ENCODE data around the gene FHOD1. TPM values are rescaled to one million over a fixed set of nuclear protein-coding genes. Genes with fewer than 3 reads are reported as not detected.

The FHOD1 gene
- total RNA-seq, 1 donor from 2014 or later, result 28.2 TPM

DNA sequence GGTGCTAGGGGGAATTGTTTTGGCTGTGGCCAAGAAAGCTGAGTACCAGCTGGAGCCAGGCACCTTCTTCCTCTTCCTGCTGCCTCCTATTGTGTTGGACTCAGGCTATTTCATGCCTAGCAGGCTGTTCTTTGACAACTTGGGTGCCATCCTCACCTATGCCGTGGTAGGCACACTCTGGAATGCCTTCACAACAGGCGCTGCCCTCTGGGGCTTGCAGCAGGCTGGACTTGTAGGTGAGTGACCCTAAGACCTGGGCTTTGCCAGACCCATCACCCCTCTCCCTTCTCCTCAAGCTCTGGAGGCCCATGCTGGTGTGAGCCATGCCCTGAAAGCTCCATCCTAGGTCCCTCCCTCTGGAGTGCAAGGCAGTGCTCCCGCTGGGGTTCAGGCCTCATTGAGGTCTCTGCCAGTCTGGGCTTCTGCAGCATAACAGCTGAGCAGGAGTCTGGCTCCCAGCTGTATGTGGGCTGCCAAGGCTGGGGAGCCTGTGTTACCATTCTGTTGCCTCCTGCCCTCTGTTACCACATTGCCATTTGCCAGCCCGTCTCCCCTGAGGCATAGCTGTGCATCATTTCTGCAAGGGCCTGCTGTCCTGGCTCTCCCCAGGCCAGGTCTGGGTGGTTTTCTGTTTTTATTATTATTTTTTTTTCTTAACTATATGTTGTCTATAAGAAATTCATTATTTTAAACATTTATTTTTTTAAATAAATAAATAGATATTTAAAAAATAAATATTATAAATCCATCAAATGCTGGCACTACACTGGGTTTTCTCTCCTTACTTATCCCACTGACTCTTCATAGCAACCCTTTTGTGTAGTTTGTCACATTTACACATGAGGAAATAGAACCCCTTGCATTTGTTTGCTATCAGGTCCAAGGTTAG lies 5.6 kb upstream of the FHOD1 start:
- no peaks in the 10 kb centered on the region for H3K9me3 Mint-ChIP-seq (ENCODE audit: low read depth)
- peaks cover 8% of the 10 kb centered on the region for H3K4me1 Mint-ChIP-seq (ENCODE audit: low read depth)
- no peak overlapping the region for H3K27ac Mint-ChIP-seq
- H3K36me3 Mint-ChIP-seq (ENCODE audit: insufficient read depth), result no peaks in the 10 kb centered on the region
- TF ChIP-seq, protein P1, sequence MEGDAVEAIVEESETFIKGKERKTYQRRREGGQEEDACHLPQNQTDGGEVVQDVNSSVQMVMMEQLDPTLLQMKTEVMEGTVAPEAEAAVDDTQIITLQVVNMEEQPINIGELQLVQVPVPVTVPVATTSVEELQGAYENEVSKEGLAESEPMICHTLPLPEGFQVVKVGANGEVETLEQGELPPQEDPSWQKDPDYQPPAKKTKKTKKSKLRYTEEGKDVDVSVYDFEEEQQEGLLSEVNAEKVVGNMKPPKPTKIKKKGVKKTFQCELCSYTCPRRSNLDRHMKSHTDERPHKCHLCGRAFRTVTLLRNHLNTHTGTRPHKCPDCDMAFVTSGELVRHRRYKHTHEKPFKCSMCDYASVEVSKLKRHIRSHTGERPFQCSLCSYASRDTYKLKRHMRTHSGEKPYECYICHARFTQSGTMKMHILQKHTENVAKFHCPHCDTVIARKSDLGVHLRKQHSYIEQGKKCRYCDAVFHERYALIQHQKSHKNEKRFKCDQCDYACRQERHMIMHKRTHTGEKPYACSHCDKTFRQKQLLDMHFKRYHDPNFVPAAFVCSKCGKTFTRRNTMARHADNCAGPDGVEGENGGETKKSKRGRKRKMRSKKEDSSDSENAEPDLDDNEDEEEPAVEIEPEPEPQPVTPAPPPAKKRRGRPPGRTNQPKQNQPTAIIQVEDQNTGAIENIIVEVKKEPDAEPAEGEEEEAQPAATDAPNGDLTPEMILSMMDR (IDR thresholded peaks at IDR 0.05; ENCODE audit: unreplicated experiment), result no peak
- H3K4me3 Mint-ChIP-seq (ENCODE audit: low read depth), result no peak overlapping the region
- peaks cover 39% of the 10 kb centered on the region for H3K27me3 Mint-ChIP-seq
- DNase-seq (ENCODE audit: low spot score, unreplicated experiment), result no peak

DNA sequence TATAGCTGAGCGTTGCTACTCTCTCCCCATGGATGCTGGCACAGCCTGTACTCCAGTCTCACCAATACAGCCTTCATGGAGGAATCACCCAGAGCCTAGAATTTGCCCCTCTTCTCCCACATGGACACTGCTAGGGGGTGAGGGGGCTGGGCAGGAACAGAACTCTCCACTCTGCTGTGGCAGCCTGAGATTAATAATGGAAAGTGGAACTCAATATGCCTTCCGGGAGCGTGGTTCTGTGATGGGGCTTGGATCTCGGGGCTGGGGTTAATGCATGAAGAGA lies 2.7 kb upstream of the FHOD1 start:
- Mint-ChIP-seq H3K4me1 (ENCODE audit: low read depth) (peaks cover 18% of the 10 kb centered on the region), H3K4me3 (ENCODE audit: low read depth) (no peak overlapping the region), H3K27me3 (peaks cover 41% of the 10 kb centered on the region), H3K9me3 (ENCODE audit: low read depth) (no peaks in the 10 kb centered on the region), H3K27ac (no peak overlapping the region), H3K36me3 (ENCODE audit: insufficient read depth) (no peaks in the 10 kb centered on the region)
- DNase-seq (ENCODE audit: low spot score, unreplicated experiment), result no peak
- TF ChIP-seq, protein P1 (IDR thresholded peaks at IDR 0.05; ENCODE audit: unreplicated experiment), result no peak

DNA sequence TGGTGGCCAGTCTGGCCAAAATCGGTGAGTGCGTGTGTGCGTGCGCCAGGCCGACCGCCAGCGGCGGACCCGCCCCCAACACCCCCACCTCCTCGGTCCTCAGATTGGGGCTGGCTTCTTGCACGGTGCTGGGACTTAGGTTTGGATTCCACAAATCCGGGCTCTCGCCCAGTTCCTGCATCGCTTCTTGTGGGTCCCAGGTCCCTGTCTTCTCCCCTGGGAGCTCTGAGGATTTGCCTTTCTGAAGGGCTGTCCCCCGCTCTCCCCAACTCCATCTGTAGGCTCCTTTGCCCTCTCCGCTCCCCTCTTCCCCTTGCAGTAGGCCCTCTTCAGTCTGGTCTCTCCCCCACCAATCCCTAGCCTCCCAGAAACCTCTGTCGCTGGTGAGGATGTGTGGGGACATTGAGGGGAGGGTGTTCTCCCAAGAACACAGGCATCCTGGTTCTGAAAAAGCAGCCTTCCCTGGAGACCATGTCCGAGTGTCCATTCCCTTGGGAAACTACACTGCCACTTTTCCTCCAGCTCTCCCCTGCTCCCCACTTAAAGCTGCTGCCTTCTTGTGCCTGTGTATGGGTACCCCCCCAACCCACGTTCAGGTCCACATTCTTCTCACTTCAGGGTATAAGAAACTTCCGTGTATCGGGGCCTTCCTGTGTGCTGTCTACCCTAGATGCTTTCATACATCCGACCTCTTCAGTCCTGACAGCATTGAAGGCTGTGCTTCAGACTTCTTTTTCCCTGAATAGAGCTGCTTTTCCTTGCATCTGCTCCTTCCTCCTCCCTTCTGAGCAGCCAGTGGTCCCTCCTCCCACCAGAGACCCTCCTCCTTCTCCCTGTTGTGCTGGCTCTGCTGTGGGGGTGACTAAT lies 2.1 kb upstream of the FHOD1 start:
- H3K4me3 Mint-ChIP-seq (ENCODE audit: low read depth), result peak overlapping the region; percentile 72
- H3K27me3 Mint-ChIP-seq, result peaks cover 41% of the 10 kb centered on the region
- H3K36me3 Mint-ChIP-seq (ENCODE audit: insufficient read depth), result no peaks in the 10 kb centered on the region
- H3K4me1 Mint-ChIP-seq (ENCODE audit: low read depth), result peaks cover 18% of the 10 kb centered on the region
- TF ChIP-seq, protein P1 (IDR thresholded peaks at IDR 0.05; ENCODE audit: unreplicated experiment), result no peak
- DNase-seq (ENCODE audit: low spot score, unreplicated experiment), result no peak
- no peaks in the 10 kb centered on the region for H3K9me3 Mint-ChIP-seq (ENCODE audit: low read depth)
- no peak overlapping the region for H3K27ac Mint-ChIP-seq

DNA sequence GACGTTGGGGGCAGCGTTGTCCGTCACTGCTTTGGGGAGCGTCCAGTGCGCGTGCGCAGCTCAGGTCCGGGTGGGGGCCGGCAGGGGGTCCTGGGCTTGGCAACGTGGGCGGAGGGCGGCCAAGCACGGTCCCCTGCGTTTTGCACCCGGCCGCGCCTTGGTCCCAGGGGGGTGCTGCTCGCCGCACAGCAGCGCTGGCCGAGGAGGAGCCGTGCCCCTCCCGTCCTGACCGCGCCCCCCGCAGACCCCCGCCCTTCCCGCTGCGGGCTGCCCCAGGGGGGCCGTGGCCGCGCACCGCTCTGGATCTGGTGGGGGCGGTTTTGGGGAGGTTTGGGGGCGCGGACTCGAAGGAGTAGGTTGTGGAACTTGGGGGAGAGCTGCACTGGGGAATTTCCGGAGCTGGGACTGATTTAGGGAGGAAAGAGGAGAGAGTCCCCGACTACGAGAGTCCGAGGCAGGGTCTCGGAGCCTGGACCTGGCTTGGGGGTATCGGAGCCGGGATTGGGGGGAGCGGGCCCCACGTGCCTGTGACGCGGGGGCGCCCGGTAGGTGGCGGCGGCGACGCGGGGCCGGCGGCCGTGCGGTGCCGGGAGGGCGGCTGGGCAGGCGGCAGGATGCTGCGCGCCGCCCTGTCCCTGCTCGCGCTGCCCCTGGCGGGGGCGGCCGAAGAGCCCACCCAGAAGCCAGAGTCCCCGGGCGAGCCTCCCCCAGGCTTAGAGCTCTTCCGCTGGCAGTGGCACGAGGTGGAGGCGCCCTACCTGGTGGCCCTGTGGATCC lies 1.3 kb upstream of the FHOD1 start, which contains the start of gene SLC9A5:
Gene SLC9A5 (plus strand): TSS at position 579 of the 777 bp plus-strand sequence. CDS start 36 bp downstream, at position 615.
- Mint-ChIP-seq H3K27me3 (peaks cover 41% of the 10 kb centered on the region), H3K36me3 (ENCODE audit: insufficient read depth) (no peaks in the 10 kb centered on the region), H3K27ac (peak within 1 kb of the TSS; percentile 72), H3K4me3 (ENCODE audit: low read depth) (peak within 1 kb of the TSS; percentile 85), H3K4me1 (ENCODE audit: low read depth) (peaks cover 18% of the 10 kb centered on the region), H3K9me3 (ENCODE audit: low read depth) (no peaks in the 10 kb centered on the region)
- no peak for DNase-seq (ENCODE audit: low spot score, unreplicated experiment)
- TF ChIP-seq, protein P1 (IDR thresholded peaks at IDR 0.05; ENCODE audit: unreplicated experiment), result peak; percentile 29

DNA sequence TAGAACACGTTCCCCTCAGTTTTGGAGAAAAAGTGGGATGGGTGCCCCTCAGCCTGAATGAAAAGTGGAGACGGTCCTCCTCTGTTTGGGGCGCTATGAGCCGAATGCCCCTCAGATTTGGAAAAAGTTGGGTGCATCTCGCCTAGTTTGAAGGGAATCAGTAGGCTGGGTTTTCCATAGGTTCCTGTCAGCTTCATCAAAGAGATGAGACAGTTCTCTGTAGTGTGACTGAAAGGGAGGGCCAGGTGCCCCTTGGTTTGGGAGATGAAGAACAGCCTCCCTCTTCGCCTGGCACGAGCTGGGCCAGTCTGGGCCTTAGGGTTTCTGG lies 756 bp upstream of the FHOD1 start:
- no peak for DNase-seq (ENCODE audit: low spot score, unreplicated experiment)
- TF ChIP-seq, protein P1 (IDR thresholded peaks at IDR 0.05; ENCODE audit: unreplicated experiment), result no peak
- H3K9me3 Mint-ChIP-seq (ENCODE audit: low read depth), result no peaks in the 10 kb centered on the region
- no peaks in the 10 kb centered on the region for H3K36me3 Mint-ChIP-seq (ENCODE audit: insufficient read depth)
- H3K4me1 Mint-ChIP-seq (ENCODE audit: low read depth), result peaks cover 18% of the 10 kb centered on the region
- H3K27ac Mint-ChIP-seq, result peak overlapping the region; percentile 72
- peaks cover 41% of the 10 kb centered on the region for H3K27me3 Mint-ChIP-seq
- peak overlapping the region; percentile 85 for H3K4me3 Mint-ChIP-seq (ENCODE audit: low read depth)
